Progenitor cell of endocrine pancreas (in vitro differentiated cells): ENCODE results near the gene CIC. TPM values are rescaled to one million over a fixed set of nuclear protein-coding genes. Genes with fewer than 3 reads are reported as not detected.
"Not testable (repeated sequence)": the region's sequence is repeated elsewhere in the genome, so short reads cannot be mapped to it uniquely, and the experiment has no call there.

ENCODE experiments used
- DNase-seq: peaks from one replicate; pipeline ENCODE4 v3.0.0; 2021; ENCODE audit warnings: low spot score; ENCODE audit not compliant: unreplicated experiment
- H3K27ac Mint-ChIP-seq: 2 replicates; pipeline ENCODE4 v1.8.0; 2021; ENCODE audit warnings: mild to moderate bottlenecking, moderate library complexity, mixed read lengths
- H3K27me3 Mint-ChIP-seq: 2 replicates; pipeline ENCODE4 v1.8.0; 2021; ENCODE audit warnings: mixed read lengths
- H3K36me3 Mint-ChIP-seq: 2 replicates; pipeline ENCODE4 v1.8.0; 2022; ENCODE audit warnings: mixed read lengths; ENCODE audit not compliant: insufficient read depth
- H3K4me1 Mint-ChIP-seq: 2 replicates; pipeline ENCODE4 v1.8.0; 2021; ENCODE audit warnings: low read depth, mixed read lengths
- H3K4me3 Mint-ChIP-seq: 2 replicates; pipeline ENCODE4 v1.8.0; 2021; ENCODE audit warnings: low read depth, mild to moderate bottlenecking, moderate library complexity, mixed read lengths
- H3K9me3 Mint-ChIP-seq: 2 replicates; pipeline ENCODE4 v1.8.0; 2021; ENCODE audit warnings: low read depth, mixed read lengths
- total RNA-seq: library from RNA; stranded (reverse); gene quantifications from 2 replicates; pipeline ENCODE4 v1.2.1, GENCODE V29; 2021
- TF ChIP-seq, protein P1 (sequence below): fragments of 200-600 bp; sonication (generic); IDR thresholded peaks from one replicate; pipeline ENCODE4 v1.5.0; 2021; ENCODE audit warnings: antibody characterized with exemption, mild to moderate bottlenecking; ENCODE audit not compliant: unreplicated experiment

CIC gene
- total RNA-seq, 1 donor from 2014 or later: 86.0 TPM

DNA sequence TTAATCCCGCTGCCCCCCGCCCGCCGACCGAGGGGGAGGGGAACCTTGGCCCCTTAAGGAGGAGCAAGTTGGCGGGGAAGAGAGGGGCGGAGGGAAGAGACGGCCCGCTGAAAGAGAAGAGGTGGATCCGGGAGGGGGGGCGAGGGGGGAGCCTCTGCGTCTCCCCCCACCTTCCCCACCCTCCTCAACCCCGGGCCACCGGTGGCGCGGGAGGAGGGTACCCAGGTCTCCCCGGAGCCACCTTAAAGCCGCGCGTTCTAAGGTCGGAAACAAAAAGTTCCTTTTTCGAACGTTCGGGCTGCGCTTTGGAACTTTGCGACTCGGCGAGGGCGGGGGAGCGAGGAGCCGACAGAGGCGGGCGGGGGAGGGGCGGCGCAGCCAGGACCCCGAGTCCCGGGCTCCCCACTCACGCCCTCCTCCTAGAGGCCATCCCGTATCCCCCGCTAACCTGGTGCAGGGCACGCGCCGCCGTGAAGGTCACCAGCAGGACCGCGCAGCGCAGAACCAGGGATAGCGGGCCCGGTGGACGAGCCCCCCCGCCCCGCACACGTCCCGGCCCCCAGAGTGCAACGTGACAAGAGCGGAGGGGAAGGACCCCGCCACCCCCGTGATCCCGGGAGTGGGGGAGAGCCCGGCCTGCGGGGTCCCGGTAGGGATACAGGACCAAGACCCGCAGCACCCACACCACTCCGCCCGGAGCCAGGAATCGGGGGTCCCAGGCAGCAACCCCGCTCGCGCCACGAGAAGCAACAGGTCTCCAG, 14.8 kb upstream of the CIC start:
- DNase-seq: peak; percentile 62
- H3K9me3 Mint-ChIP-seq: no peaks in the 10 kb centered on the region
- peak overlapping the region; percentile 77 for H3K27ac Mint-ChIP-seq
- H3K4me3 Mint-ChIP-seq: peak overlapping the region; percentile 76
- H3K36me3 Mint-ChIP-seq: peaks cover 3% of the 10 kb centered on the region
- H3K27me3 Mint-ChIP-seq: no peaks in the 10 kb centered on the region
- H3K4me1 Mint-ChIP-seq: peaks cover 19% of the 10 kb centered on the region
- TF ChIP-seq, protein P1, sequence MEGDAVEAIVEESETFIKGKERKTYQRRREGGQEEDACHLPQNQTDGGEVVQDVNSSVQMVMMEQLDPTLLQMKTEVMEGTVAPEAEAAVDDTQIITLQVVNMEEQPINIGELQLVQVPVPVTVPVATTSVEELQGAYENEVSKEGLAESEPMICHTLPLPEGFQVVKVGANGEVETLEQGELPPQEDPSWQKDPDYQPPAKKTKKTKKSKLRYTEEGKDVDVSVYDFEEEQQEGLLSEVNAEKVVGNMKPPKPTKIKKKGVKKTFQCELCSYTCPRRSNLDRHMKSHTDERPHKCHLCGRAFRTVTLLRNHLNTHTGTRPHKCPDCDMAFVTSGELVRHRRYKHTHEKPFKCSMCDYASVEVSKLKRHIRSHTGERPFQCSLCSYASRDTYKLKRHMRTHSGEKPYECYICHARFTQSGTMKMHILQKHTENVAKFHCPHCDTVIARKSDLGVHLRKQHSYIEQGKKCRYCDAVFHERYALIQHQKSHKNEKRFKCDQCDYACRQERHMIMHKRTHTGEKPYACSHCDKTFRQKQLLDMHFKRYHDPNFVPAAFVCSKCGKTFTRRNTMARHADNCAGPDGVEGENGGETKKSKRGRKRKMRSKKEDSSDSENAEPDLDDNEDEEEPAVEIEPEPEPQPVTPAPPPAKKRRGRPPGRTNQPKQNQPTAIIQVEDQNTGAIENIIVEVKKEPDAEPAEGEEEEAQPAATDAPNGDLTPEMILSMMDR: peak; percentile 31

DNA sequence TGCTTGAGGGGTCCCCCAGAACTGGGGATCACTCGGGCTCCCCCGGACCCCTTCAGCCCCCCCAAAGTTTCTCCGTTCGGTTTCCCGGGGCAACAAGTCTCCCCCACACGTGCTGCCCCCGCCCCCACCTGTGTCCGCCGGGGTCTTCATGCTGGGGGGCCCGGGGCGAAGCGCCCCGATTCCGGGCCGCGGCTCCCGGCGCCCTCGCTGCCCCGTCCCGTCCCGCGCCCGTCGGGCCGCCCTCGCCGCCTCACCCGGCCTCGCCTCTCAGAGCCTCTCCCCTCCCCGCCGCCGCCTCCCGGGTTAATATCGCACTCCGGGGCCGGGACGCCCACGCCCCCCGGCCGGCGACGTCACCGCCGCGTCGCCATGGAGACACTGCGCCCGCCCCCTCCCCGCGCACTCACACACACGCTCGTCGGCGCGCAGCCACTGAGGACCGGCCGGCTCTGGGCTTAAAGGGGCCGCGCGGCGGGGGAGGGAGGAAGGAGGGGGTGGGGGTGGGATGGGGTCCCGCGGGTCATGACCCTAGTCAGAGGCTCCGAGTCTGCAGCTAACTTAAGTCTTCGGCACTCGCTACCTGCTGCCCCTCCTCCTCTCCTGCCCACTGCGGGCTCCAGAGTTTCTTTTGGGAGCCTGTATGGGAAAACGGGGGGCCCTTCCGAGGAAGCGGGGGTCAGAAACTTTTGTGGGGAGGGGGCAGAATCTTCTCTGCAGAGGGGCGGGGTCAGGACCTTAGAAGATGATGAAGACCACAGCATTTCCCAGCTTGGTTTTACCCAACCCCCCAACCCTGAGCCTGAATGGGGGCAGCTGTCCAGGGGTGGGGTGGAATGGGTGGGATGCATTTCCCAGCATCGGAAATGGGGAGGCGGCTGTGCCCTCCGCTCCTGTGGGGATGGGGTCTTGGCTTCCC, 13.9 kb upstream of the CIC start, which contains the start of gene ERF:
Gene ERF (minus strand): TSS at position 279 of the 916 bp plus-strand sequence. CDS start 129 bp downstream, at position 150.
- H3K4me3 Mint-ChIP-seq: peak within 1 kb of the TSS; percentile 76
- DNase-seq: peak; percentile 89
- peaks cover 19% of the 10 kb centered on the region for H3K4me1 Mint-ChIP-seq
- TF ChIP-seq, protein P1: no peak
- no peaks in the 10 kb centered on the region for H3K9me3 Mint-ChIP-seq
- no peaks in the 10 kb centered on the region for H3K27me3 Mint-ChIP-seq
- no peaks in the 10 kb centered on the region for H3K36me3 Mint-ChIP-seq
- H3K27ac Mint-ChIP-seq: peak within 1 kb of the TSS; percentile 77

DNA sequence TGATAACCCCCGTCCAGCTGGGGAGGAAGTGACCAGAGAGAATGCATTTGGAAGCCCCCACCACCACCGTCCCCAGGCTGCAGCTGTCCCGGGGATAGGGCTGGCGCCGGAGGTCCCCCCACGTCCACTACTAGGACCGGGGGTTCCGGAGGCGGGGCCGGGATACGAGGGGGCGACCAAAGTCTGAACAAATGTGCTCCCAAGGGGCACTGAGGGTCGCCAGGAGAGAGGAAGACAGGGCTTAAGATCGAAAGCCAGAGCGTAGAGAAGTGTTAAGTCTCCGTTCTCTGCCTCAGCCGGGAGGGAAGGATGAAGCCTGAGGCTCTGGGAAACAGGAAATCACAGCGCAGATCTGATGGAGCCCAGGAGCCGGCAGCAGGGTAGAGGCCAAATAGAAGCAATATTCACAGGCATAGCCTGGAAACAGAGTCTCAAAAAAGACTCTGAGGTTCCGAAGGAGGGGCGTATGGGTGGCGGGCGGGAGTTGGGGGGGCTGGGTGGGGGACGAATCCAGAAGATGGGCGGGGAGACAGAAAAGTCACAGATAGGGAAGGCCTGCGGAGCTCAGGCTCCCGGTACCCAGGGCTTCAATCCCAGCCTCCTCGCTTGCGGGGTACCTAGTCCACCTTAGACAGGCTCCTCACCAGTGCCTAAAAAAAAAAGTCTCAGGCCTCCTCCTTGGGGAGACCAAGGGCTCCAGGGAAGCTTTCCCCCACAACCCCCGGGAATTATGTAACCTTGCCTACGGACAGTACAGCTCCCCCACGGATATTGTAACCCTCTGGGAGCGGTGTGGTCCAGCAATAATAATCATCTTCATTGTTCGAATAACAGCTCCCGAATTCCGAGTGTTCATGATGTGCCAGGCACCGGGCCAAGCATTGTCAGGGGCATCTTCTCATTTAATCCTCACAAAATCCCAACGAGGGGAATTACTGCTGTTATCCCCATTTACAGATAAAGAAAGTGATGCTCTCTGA, 13.0 kb upstream of the CIC start:
- no peak for DNase-seq
- TF ChIP-seq, protein P1: no peak
- Mint-ChIP-seq H3K4me3 (peak overlapping the region; percentile 76), H3K27ac (peak overlapping the region; percentile 59), H3K9me3 (no peaks in the 10 kb centered on the region), H3K36me3 (no peaks in the 10 kb centered on the region), H3K27me3 (no peaks in the 10 kb centered on the region), H3K4me1 (peaks cover 19% of the 10 kb centered on the region)

DNA sequence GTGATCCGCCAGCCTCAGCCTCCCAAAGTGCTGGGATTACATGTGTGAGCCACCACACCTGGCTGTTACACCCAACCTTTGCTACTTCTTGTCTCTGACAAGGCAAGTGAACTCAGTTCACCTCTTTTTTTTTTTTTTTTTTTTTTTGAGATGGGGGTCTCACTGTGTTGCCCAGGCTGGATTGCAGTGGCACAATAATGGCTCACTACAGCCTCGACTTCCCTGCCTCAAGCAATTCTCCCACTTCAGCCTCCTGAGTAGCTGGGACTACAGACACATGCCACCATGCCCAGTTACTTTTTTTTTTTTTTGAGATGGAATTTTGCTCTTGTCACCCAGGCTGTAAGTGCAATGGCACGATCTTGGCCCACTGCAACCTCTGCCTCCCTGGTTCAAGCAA, 11.2 kb upstream of the CIC start:
- not testable (repeated sequence) for H3K27me3 Mint-ChIP-seq

DNA sequence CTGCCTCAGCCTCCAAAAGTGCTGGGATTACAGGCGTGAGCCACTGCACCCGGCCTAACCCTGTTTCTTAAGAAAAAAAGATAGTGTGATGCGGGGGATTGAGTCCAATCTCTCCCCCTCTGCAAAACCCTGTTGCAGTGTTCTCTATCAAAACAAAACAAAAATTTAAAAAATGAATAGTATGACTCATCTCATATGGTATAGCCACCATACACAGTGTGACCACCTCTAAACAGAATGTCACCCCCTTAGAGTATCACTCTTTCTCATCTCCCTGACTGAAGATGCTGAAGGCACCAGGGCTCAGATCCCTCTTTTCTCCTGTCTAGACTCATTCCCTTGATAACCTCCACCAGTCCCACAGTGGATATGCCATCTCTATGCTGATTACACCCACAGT, 7.3 kb upstream of the CIC start:
- TF ChIP-seq, protein P1: no peak
- no peak for DNase-seq
- no peaks in the 10 kb centered on the region for H3K4me1 Mint-ChIP-seq
- H3K4me3 Mint-ChIP-seq: no peak overlapping the region
- peak overlapping the region; percentile 45 for H3K27ac Mint-ChIP-seq
- no peaks in the 10 kb centered on the region for H3K27me3 Mint-ChIP-seq
- no peaks in the 10 kb centered on the region for H3K36me3 Mint-ChIP-seq
- no peaks in the 10 kb centered on the region for H3K9me3 Mint-ChIP-seq

More for the DNA sequence above, 11.2 kb upstream of the CIC start:
- not testable (repeated sequence) for H3K9me3 Mint-ChIP-seq, H3K4me3 Mint-ChIP-seq, H3K27ac Mint-ChIP-seq, H3K4me1 Mint-ChIP-seq, DNase-seq, H3K36me3 Mint-ChIP-seq

DNA sequence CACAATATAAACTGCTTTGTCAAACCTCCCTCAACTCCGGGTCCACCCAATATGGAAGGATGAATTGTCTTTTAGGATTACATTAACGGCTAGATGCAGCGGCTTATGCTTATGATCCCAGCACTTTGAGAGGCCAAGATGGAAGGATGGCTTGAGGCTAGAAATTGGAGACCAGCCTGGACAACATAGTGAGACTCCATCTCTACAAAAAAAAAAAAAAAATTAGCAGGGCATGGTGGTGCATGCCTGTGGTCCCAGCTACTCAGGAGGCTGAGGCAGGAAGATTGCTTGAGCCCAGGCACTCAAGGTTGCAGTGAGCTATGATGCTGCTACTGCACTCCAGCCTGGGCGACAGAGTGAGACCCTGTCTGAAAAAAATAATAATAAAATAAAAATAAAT, 2.9 kb upstream of the CIC start:
- H3K9me3 Mint-ChIP-seq, H3K4me3 Mint-ChIP-seq, H3K36me3 Mint-ChIP-seq, H3K27ac Mint-ChIP-seq, DNase-seq, H3K27me3 Mint-ChIP-seq: not testable (repeated sequence)
- H3K4me1 Mint-ChIP-seq: peaks cover 19% of the 10 kb centered on the region

DNA sequence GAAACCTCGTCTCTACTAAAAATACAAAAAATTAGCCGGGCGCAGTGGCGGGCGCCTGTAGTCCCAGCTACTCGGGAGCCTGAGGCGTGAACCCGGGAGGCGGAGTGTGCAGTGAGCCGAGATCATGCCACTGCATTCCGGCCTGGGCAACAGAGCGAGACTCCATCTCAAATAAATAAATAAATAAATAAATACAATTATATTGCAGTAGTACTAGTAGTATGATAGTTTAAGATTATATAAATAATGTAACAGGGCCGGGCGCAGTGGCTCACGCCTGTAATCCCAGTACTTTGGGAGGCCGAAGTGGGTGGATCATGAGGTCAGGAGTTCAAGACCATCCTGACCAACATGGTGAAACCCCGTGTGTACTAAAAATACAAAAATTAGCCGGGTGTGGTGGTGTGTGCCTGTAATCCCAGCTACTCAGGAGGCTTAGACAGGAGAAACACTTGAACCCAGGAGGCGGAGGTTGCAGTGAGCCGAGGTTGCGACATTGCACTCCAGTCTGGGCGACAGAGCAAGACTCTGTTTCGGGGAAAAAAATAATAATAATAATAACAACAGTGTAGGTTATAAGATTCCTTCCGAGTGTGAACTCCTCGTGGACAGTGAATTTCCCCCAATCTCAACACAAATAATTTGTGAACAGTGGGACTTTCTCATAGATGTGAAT, 2.0 kb upstream of the CIC start:
- peaks cover 22% of the 10 kb centered on the region for H3K4me1 Mint-ChIP-seq
- H3K27ac Mint-ChIP-seq, H3K27me3 Mint-ChIP-seq, H3K9me3 Mint-ChIP-seq, H3K4me3 Mint-ChIP-seq, H3K36me3 Mint-ChIP-seq, DNase-seq: not testable (repeated sequence)
